ENCODE data around the gene KCNH4. TPM values are rescaled to one million over a fixed set of nuclear protein-coding genes. Genes with fewer than 3 reads are reported as not detected.

The KCNH4 gene
- total and polyA plus RNA-seq, 9 of the 15 experiments (the other 6 are each of a cell fraction or from before 2014, with no cell fraction given), result 0.10 to 1.8 (median 0.50) TPM

DNA sequence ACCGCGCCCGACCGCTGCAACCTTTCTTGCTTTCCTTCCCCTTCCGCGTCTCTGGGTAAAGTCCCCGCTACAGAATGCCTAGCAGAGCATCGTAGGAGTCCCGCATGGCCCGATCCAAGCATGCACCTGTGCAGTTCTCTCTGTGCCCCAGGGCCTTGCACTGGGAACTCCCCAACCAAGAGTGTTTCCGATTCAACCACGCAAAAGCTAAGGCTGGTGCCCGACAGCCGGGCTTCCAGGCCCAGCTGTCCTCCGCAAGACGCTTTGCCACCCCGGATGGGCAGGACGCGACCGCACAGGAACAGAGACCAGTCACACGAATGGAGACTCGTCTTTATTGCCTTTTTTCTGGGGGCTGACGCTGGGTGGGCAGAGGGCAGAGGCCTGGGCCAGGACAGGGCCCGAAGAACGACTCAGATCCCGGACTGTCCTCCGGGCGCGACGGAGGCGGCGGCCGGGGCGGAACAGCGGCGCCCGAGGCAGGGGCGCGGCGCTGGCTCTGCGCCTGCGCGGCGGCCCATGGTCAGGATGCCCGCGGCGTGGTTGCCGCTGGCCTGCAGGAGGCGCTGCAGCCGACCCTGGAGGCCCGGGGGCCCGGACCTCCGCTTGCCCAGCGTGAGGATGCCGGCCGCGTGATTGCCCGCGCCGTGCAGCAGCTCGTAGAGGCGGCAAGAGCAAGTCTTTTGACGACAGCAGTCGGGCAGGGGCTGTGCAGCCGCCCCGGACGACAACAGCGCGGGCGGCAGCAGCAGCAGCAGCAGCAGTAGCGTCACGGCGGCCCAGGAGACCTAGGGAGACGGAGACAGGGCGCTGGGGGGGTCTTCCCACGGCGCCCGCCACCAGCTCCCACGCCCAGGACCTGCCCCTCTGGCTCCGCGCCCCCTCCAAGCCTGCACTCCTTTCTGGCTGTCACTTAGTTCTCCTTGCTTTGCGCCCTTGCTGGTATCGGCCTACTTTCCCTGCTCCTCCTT lies 3.1 kb upstream of the KCNH4 start (continued):
- TF ChIP-seq, protein P1, sequence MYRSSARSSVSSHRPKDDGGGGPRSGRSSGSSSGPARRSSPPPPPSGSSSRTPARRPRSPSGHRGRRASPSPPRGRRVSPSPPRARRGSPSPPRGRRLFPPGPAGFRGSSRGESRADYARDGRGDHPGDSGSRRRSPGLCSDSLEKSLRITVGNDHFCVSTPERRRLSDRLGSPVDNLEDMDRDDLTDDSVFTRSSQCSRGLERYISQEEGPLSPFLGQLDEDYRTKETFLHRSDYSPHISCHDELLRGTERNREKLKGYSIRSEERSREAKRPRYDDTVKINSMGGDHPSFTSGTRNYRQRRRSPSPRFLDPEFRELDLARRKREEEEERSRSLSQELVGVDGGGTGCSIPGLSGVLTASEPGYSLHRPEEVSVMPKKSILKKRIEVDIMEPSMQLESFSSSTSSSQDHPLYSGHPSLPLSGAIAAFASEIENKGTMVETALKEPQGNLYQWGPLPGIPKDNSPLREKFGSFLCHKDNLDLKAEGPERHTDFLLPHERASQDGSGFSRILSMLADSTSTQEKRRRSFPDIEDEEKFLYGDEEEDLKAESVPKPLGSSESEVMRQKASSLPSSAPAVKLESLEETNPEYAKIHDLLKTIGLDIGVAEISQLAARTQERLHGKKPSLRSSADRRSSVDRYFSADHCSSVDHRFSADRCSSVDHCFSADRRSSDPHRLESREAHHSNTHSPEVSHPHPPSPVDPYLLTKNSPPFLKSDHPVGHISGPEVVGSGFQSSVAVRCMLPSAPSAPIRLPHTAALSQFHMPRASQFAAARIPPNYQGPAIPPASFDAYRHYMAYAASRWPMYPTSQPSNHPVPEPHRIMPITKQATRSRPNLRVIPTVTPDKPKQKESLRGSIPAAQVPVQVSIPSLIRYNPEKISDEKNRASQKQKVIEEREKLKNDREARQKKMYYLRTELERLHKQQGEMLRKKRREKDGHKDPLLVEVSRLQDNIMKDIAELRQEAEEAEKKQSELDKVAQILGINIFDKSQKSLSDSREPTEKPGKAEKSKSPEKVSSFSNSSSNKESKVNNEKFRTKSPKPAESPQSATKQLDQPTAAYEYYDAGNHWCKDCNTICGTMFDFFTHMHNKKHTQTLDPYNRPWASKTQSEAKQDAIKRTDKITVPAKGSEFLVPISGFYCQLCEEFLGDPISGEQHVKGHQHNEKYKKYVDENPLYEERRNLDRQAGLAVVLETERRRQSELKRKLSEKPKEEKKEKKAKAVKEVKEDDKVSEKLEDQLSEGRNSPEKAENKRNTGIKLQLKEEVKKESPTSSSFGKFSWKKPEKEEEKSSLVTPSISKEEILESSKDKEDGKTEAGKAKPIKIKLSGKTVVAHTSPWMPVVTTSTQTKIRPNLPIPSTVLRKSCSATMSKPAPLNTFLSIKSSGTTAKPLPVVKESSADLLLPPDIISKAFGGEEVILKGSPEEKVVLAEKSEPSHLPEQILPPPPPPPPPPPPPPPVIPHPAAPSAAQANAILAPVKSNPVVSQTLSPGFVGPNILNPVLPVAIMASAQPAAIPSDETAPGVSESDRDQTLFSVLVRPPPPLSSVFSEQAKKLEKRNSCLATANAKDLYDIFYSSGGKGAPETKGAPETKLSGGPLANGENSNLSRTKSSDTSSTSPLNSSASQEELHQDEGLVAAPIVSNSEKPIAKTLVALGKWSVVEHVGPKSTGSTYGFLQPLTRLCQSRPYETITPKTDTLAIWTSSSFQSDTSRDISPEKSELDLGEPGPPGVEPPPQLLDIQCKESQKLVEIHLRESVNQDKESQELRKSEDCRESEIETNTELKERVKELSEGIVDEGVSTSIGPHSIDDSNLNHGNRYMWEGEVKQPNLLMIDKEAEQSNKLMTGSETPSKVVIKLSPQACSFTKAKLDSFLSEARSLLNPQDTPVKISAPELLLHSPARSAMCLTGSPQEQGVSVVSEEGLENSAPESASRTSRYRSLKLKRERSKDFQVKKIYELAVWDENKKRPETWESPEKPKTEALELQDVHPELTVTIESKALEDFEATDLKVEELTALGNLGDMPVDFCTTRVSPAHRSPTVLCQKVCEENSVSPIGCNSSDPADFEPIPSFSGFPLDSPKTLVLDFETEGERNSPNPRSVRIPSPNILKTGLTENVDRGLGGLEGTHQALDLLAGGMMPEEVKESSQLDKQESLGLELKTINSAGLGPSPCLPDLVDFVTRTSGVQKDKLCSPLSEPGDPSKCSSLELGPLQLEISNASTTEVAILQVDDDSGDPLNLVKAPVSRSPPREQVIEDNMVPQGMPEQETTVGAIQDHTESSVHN (IDR thresholded peaks at IDR 0.05; ENCODE audit: borderline replicate concordance in 1 of 2, low read depth in 1 of 2), result no peak
- peak; percentile 56 to 80; a peak in 3 of 4 replicates for TF ChIP-seq MAZ (CRISPR knock-in tag; conservative IDR thresholded peaks at IDR 0.05 in 1 of 2, IDR thresholded peaks at IDR 0.05 in 1 of 2)
- no peak for TF ChIP-seq POU5F1 (IDR thresholded peaks at IDR 0.05; ENCODE audit: borderline replicate concordance, low read depth, low read length, partially characterized antibody)
- TF ChIP-seq ADNP (tag; IDR thresholded peaks at IDR 0.05), result no peak
- 0 out of 2 replicates have a peak, but pooled peaks have one; percentile 43 for TF ChIP-seq ZBTB17 (CRISPR knock-in tag; IDR thresholded peaks at IDR 0.05)
- no peak for TF ChIP-seq PYGO2 (tag; IDR thresholded peaks at IDR 0.05)
- 0 out of 2 replicates have a peak, but pooled peaks have one; percentile 33 for TF ChIP-seq GATAD2A (IDR thresholded peaks at IDR 0.05)

All from K562 (cell line).